HG02938 (cell line): Measurements from ENCODE around the gene ANKRD40.

Source experiments
- ATAC-seq: cut with Tn5 transposase; IDR thresholded peaks from one replicate; pipeline ENCODE4 v1.9.1; 2021; ENCODE audit warnings: mild to moderate bottlenecking, moderate library complexity; ENCODE audit not compliant: unreplicated experiment

The ANKRD40 gene

GRCh38 chr17:50656509-50656908 is 51.2 kb downstream of the ANKRD40 start:
- ATAC-seq, result no peak

- ATAC-seq, result no peak
Observed at GRCh38 chr17:50653738-50654137, 54.0 kb downstream of the ANKRD40 start.

GRCh38 chr17:50651661-50652060 is 56.1 kb downstream of the ANKRD40 start:
- ATAC-seq, result no peak

GRCh38 chr17:50649042-50649908 is 58.4 kb downstream of the ANKRD40 start:
- ATAC-seq, result no peak

- no peak for ATAC-seq
Observed at GRCh38 chr17:50647187-50647586, 60.5 kb downstream of the ANKRD40 start.

- no peak for ATAC-seq
Observed at GRCh38 chr17:50645748-50646682, 61.7 kb downstream of the ANKRD40 start.
